HG03432 (cell line): Measurements from ENCODE around the gene ELMO1.

ENCODE experiments used
- ATAC-seq: cut with Tn5 transposase; IDR thresholded peaks from one replicate; pipeline ENCODE4 v1.9.1; 2021; ENCODE audit warnings: mild to moderate bottlenecking, moderate library complexity; ENCODE audit not compliant: unreplicated experiment

The ELMO1 gene

DNA sequence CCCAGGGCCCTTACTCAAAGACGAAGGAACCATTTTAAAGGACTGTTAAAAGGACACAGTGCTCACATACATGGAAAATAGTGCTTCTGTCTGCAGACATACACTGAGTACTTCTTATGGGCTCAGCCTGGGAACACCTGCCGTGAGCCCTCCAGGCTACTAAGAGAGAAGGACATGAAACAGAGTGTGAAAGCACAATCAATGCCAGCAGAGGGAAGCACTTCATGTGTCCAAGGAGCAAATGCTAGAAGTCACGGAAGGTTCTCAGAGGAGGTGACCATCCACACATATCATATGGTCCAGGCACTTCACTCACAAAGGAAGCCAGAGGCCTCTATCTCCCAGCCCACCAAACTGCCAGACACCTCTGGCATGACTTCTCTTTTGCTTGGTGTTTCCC, 15.5 kb downstream of the ELMO1 start:
- no peak for ATAC-seq

GRCh38 chr7:37432281-37432920, 16.3 kb downstream of the ELMO1 start:
- ATAC-seq = no peak

- ATAC-seq = no peak
These were observed 17.3 kb downstream of the ELMO1 start for GRCh38 chr7:37431413-37431812.

- no peak for ATAC-seq
These were observed 18.0 kb downstream of the ELMO1 start for GRCh38 chr7:37430640-37431039.

DNA sequence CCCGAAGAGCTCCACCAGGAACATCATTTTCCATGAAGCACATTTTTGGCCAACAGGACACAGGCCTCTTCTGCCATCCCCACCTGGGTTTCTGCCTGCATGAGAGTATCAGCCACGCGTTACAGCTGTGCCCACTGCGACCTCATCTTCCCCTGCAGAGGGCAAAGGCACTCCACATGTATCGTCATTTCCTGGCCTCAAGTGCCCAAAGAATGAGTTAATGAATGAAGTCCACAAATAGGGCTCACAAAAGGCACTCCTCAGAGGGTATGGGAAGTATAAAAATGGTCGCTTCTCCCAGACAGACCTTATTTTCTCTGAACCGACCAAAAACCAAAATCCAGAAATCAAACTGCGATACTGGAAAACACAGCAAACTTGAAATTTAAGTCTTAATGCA, 18.5 kb downstream of the ELMO1 start:
- ATAC-seq = no peak

GRCh38 chr7:37429435-37429791, 19.3 kb downstream of the ELMO1 start:
- ATAC-seq = no peak

GRCh38 chr7:37428681-37429434, 19.8 kb downstream of the ELMO1 start:
- no peak for ATAC-seq

GRCh38 chr7:37427276-37427940, 21.3 kb downstream of the ELMO1 start:
- no peak for ATAC-seq

GRCh38 chr7:37425498-37425897, 23.2 kb downstream of the ELMO1 start:
- ATAC-seq = no peak

- ATAC-seq = no peak
These were observed 23.7 kb downstream of the ELMO1 start for GRCh38 chr7:37424995-37425394.

GRCh38 chr7:37424521-37424920, 24.1 kb downstream of the ELMO1 start:
- no peak for ATAC-seq

DNA sequence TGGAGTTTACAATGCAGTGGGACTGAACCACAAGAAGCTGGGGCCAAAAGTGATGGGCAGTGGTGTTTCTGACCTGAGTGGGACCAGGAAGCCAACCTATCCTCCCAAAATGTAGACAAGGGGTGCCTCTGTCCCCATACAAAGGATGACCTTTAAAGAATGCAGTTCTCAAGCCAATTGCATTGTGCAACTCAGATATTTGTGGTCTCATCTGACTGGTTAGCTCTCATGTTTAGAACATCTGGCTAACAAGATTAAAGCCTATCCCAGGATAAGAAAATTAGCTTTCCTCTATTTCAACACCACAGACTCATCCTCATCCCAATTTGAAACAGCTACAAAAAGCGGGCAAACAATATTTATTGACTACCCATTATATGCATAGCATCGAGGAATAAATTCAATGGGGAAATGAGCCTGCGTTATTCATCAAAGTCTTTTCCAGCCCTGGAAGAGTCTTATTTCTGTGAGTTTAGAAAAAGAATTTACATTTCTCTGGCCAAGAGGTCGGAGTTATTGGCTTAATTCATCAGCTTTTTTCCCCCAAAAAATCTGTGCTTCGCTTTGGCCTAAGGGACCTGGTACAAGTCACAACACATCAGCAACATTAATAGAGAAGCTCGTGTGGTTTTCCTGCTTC, 26.7 kb downstream of the ELMO1 start:
- no peak for ATAC-seq

GRCh38 chr7:37420946-37421695, 27.5 kb downstream of the ELMO1 start:
- no peak for ATAC-seq

DNA sequence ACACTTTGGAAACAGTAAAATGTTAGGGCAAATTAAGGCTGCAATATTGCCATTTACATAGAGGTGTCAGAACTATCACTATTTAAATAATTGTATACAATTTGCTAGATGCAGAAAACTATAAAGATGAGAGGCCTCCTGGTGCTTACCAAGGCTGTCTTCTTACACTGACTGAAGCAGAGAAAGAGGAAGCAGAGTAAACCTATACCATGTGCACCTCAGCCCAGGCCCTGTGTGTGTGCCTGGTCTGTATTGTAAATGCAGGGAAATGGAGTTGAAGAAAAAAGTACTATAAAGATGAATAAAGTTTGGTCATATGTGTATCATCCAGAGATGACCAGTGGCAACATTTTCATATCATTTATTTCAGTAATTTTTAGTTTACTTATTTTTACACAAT, 29.2 kb downstream of the ELMO1 start:
- ATAC-seq = no peak

DNA sequence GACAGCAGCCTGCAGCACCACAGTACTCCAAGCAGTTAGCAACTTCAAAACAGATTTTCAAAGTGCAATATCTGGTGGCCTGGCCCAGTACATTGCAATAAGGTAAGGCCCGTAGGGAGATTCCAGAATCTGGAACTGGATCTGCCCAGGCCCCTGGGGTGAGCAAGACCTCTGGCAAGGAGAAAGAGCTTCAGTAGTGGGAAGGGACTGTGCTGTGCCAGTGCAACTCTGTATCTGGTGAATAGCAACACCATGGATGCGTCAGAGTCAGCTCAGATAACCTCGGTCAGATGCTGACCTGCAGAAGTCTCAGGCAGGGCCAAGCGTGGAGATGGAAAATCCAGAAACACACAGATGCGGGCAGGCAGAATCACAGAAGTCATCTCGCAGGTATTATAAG, 30.3 kb downstream of the ELMO1 start:
- no peak for ATAC-seq

DNA sequence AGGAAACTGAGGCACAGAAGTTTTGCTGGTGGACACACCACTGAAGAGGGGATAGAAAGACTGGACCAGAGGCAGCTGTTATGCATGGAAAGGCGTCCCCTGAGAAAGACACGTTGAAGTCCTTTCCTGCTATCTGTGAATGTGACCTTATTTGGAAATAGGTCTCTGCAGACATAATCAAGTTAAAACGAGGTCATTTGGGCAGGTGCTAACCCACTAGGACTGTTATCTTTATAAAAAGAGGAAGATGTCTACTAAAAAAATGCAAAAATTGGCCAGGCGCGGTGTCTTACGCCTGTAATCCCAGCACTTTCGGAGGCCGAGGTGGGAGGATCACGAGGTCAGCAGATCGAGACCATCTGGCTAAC, 31.6 kb downstream of the ELMO1 start:
- no peak for ATAC-seq

DNA sequence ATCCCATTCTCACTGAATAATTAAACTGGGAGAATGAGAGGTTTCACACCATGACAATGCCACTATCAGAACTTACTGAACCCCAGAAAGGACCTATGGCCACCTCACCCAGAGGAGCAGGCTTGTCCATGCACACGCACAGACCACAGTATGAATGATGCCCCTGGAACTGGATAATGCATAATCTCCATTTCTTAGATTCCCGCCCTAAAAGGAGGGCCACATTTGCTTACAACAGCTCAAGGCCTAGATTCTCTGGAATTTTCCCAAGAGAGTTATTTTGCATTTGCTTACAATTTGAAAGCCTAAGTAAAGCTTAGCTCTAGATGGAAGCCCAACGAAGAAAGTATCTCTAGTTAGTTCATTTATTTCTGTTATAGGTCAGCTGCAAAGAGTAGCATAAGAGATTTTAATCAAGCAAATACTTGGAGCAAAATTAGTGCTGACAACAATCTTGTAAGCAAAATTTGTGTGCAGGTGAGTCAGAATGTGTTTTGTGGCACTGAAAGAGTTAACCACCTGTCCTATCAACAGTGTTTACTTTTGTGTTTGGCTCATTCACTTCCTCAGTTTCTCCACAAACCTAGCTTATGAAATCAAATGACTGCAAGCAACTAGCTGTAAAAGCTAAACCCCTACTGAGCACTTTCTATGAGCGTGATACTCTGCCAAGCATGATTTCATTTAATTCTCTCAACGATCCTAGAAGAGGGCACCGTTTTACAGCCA, 32.1 kb downstream of the ELMO1 start:
- no peak for ATAC-seq

DNA sequence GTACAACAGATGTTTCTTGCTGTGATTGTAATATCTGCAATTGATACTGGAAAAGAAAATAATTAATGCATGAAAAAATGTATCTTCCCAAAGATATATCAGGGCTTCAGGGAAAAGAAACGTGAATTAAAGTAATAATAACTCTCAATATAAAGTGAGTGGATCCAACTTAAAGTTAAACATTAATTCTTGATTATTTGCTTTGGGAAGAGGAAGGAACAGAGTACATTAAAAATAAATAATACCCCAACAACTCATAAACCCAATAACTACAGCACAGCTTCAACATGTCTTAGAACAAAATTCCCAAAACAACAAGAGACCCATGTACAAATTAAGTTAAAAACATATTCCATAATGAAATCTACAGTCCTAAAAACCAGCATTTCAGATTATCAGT, 33.0 kb downstream of the ELMO1 start:
- no peak for ATAC-seq

DNA sequence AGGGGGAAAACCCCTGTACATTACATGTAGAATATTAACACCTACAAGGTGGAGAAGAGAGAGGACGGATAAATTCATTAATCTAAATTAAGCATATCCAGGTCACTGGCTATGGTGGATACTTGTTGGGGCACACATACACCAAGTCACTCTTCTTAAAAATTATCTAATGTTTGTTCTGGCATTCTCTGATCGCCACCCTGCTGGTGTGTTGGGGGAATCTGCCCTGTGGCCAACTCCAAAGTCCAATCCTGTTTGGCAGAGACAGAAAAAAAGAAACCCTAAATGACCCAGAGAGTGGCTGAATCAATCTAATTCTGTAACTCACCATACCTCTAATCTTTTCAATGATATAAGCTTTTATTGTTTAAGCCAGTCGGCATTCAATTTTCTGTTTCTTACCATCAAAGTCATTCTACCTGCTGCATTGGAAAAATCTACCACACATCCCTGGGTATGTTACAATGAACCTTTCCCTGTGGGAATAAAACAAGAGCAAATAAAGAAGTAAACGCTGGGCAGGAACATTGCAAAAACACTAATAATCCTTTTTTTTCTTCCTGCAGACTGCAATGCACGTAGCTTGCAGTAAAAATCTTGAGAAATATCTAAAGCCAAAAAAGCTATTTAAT, 34.2 kb downstream of the ELMO1 start:
- no peak for ATAC-seq

DNA sequence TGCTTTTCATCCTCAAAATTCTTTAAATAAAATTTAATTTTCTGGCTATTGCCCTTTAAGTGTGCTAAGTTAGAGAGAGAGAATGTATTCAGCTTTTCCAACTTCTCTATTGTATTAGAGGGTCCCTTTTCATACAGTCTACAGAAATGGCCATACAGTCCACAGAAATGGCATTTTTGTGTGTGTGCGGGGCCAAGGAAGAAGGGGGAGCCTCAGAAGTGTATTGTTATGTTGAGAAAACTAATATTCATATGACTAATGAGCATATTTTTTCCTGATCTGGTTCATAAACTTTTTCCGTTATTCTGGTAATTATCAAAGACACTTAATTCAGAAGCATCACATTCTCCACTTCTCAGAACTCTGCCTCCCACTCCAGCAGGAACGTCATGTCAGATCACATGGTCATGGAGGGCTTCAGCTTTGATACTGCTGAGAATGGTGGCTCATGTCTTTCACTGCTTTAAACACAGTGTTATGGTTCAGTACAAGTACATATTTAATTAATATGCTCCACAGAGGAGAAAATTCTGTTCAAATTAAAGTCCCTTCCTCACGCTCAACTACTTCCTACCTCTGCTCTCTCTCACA, 37.1 kb downstream of the ELMO1 start:
- ATAC-seq = no peak
